CD4-positive, alpha-beta T cell treated with Interleukin-2 at 100 ng/mL for 4 hours (primary cell): ENCODE measurements around the gene SCGB2A2.

Experiments
- DNase-seq: peaks from one replicate; pipeline ENCODE4 v3.0.0-alpha.2; 2020; ENCODE audit warnings: low spot score

Gene SCGB2A2

GRCh38 chr11:62269654-62270278, at the start of gene SCGB2A2:
Gene SCGB2A2 (plus strand): TSS chr11:62270158. CDS start chr11:62270217, 59 bp downstream.
- DNase-seq: no peak

- DNase-seq: no peak
These were observed 48.5 kb upstream of the SCGB2A2 start for GRCh38 chr11:62221498-62221897.

GRCh38 chr11:62223095-62223494, 46.9 kb upstream of the SCGB2A2 start:
- no peak for DNase-seq

GRCh38 chr11:62233730-62234129, 36.2 kb upstream of the SCGB2A2 start:
- no peak for DNase-seq

- DNase-seq: no peak
These were observed 33.8 kb upstream of the SCGB2A2 start for GRCh38 chr11:62236187-62236586.

- no peak for DNase-seq
These were observed 32.5 kb upstream of the SCGB2A2 start for GRCh38 chr11:62237499-62237898.

GRCh38 chr11:62238151-62238550, 31.8 kb upstream of the SCGB2A2 start:
- DNase-seq: no peak

GRCh38 chr11:62241095-62241494, 28.9 kb upstream of the SCGB2A2 start:
- no peak for DNase-seq

GRCh38 chr11:62242021-62242420, 27.9 kb upstream of the SCGB2A2 start, which contains the start of gene SCGB1D2:
Gene SCGB1D2 (plus strand): TSS chr11:62242239. CDS start chr11:62242308, 69 bp downstream.
- DNase-seq: no peak

- no peak for DNase-seq
These were observed 24.6 kb upstream of the SCGB2A2 start for GRCh38 chr11:62245271-62245753.

- no peak for DNase-seq
These were observed 18.3 kb upstream of the SCGB2A2 start for GRCh38 chr11:62251698-62252097.

GRCh38 chr11:62253999-62254542, 15.9 kb upstream of the SCGB2A2 start:
- DNase-seq: no peak

- no peak for DNase-seq
These were observed 13.7 kb upstream of the SCGB2A2 start for GRCh38 chr11:62256281-62256680.

GRCh38 chr11:62260261-62260953, 9.6 kb upstream of the SCGB2A2 start:
- no peak for DNase-seq

- DNase-seq: no peak
These were observed 6.0 kb upstream of the SCGB2A2 start for GRCh38 chr11:62264004-62264403.

GRCh38 chr11:62266558-62266957, 3.4 kb upstream of the SCGB2A2 start:
- no peak for DNase-seq

GRCh38 chr11:62267050-62267449, 2.9 kb upstream of the SCGB2A2 start:
- no peak for DNase-seq

GRCh38 chr11:62267576-62267975, 2.4 kb upstream of the SCGB2A2 start:
- DNase-seq: no peak

GRCh38 chr11:62273284-62273683, 3.3 kb downstream of the SCGB2A2 start:
- no peak for DNase-seq

- DNase-seq: no peak
These were observed 3.9 kb downstream of the SCGB2A2 start for GRCh38 chr11:62273789-62274275.

GRCh38 chr11:62280452-62280851, 10.5 kb downstream of the SCGB2A2 start:
- DNase-seq: no peak

- no peak for DNase-seq
These were observed 25.5 kb downstream of the SCGB2A2 start for GRCh38 chr11:62295504-62295903.

- no peak for DNase-seq
These were observed 29.0 kb downstream of the SCGB2A2 start, which contains the start of gene SCGB1D4 for GRCh38 chr11:62298975-62299374. Gene SCGB1D4 (minus strand): TSS chr11:62299075. CDS start chr11:62299010, 65 bp downstream.
